Mesenchymal stem cell (in vitro differentiated cells and primary cell): ENCODE data around the gene UAP1L1.

Experiments
- DNase-seq: peaks from one replicate; pipeline ENCODE4 v3.0.0-alpha.2; 2013
- H2AFZ ChIP-seq: one replicate; pipeline ENCODE4 v1.6.1; 2013; ENCODE audit warnings: low read depth, mild to moderate bottlenecking, control low read depth, inconsistent platforms, low read length, moderate library complexity
- H2AK5ac ChIP-seq: 2 replicates; pipeline ENCODE4 v1.6.1; 2013; ENCODE audit warnings: low read length, moderate library complexity, mild to moderate bottlenecking, inconsistent platforms; ENCODE audit not compliant: severe bottlenecking
- H2BK120ac ChIP-seq: one replicate; pipeline ENCODE4 v1.6.1; 2013; ENCODE audit warnings: low read depth, mild to moderate bottlenecking, inconsistent platforms, low read length, moderate library complexity
- H2BK12ac ChIP-seq, 2 experiments: one replicate each; pipeline ENCODE4 v1.6.1; 2013; ENCODE audit warnings: inconsistent platforms in 2 of 2, low read length in 2 of 2, mild to moderate bottlenecking in 2 of 2, moderate library complexity in 2 of 2, control low read depth in 1 of 2
- H2BK15ac ChIP-seq: one replicate; pipeline ENCODE4 v1.6.1; 2013; ENCODE audit warnings: mild to moderate bottlenecking, low read depth, inconsistent platforms; ENCODE audit not compliant: poor library complexity, severe bottlenecking
- H2BK5ac ChIP-seq: 2 replicates; pipeline ENCODE4 v1.6.1; 2013; ENCODE audit warnings: low read depth, mild to moderate bottlenecking, low read length, control low read depth, inconsistent platforms; ENCODE audit not compliant: poor library complexity, severe bottlenecking
- H3K14ac ChIP-seq, 2 experiments: one replicate each; pipeline ENCODE4 v1.6.1; 2013; ENCODE audit warnings: inconsistent platforms in 2 of 2, low read length in 2 of 2, control low read depth in 1 of 2, mild to moderate bottlenecking in 1 of 2, moderate library complexity in 1 of 2
- H3K18ac ChIP-seq, 2 experiments: one replicate each; pipeline ENCODE4 v1.6.1; 2013; ENCODE audit warnings: inconsistent platforms in 2 of 2, low read length in 2 of 2, control low read depth in 1 of 2, low read depth in 1 of 2, mild to moderate bottlenecking in 1 of 2
- H3K23ac ChIP-seq, 2 experiments: one replicate each; pipeline ENCODE4 v1.6.1; 2013; ENCODE audit warnings: inconsistent platforms in 2 of 2, low read length in 2 of 2, mild to moderate bottlenecking in 2 of 2, moderate library complexity in 2 of 2, control low read depth in 1 of 2
- H3K27ac ChIP-seq: 2 replicates; pipeline ENCODE4 v1.5.1; 2013; ENCODE audit warnings: mild to moderate bottlenecking, moderate library complexity, low read length, control low read depth, inconsistent platforms; ENCODE audit not compliant: poor library complexity, severe bottlenecking
- H3K27me3 ChIP-seq, 2 experiments: 2 replicates each; pipeline versions ENCODE4 v1.6.1 to v1.7.0; 2013; ENCODE audit warnings: low read length in 2 of 2, mild to moderate bottlenecking in 2 of 2, moderate library complexity in 2 of 2, control low read depth in 1 of 2, inconsistent platforms in 1 of 2; ENCODE audit not compliant: control insufficient read depth in 1 of 2, insufficient read depth in 1 of 2
- H3K36me3 ChIP-seq, 2 experiments: 2 replicates each; pipeline versions ENCODE4 v1.6.1 to v1.7.0; 2013; ENCODE audit warnings: low read length in 2 of 2, control low read depth in 1 of 2, inconsistent platforms in 1 of 2, low read depth in 1 of 2, mild to moderate bottlenecking in 1 of 2; ENCODE audit not compliant: insufficient read depth in 2 of 2, control insufficient read depth in 1 of 2
- H3K4ac ChIP-seq, 2 experiments: one replicate each; pipeline ENCODE4 v1.6.1; 2013; ENCODE audit warnings: inconsistent platforms in 2 of 2, low read length in 2 of 2, mild to moderate bottlenecking in 2 of 2, moderate library complexity in 2 of 2, control low read depth in 1 of 2, low read depth in 1 of 2
- H3K4me1 ChIP-seq: 2 replicates; pipeline ENCODE4 v1.6.1; 2013; ENCODE audit warnings: low read depth, low read length, control low read depth; ENCODE audit not compliant: control insufficient read depth, insufficient read depth
- H3K4me2 ChIP-seq: 2 replicates; pipeline ENCODE4 v1.6.1; 2013; ENCODE audit warnings: low read length, mild to moderate bottlenecking, inconsistent platforms; ENCODE audit not compliant: poor library complexity, severe bottlenecking
- H3K4me3 ChIP-seq, 2 experiments: 2 replicates each; pipeline versions ENCODE4 v1.5.1 to v1.7.0; 2013; ENCODE audit warnings: low read length in 2 of 2, mild to moderate bottlenecking in 2 of 2, control low read depth in 1 of 2, low read depth in 1 of 2; ENCODE audit not compliant: insufficient read depth in 1 of 2
- H3K79me1 ChIP-seq: replicated peaks from 2 replicates; pipeline ENCODE4 v1.6.1; 2013; ENCODE audit warnings: mild to moderate bottlenecking, control low read depth, low read length, inconsistent platforms; ENCODE audit not compliant: poor library complexity, severe bottlenecking
- H3K9ac ChIP-seq: 2 replicates; pipeline ENCODE4 v1.7.0; 2013; ENCODE audit warnings: mild to moderate bottlenecking, low read length, moderate library complexity
- H3K9me3 ChIP-seq: 2 replicates; pipeline ENCODE4 v1.7.0; 2013; ENCODE audit warnings: mild to moderate bottlenecking, low read length; ENCODE audit not compliant: control insufficient read depth
- H4K8ac ChIP-seq: one replicate; pipeline ENCODE4 v1.6.1; 2013; ENCODE audit warnings: inconsistent platforms, mild to moderate bottlenecking, low read length, moderate library complexity
- H4K91ac ChIP-seq: one replicate; pipeline ENCODE4 v1.6.1; 2013; ENCODE audit warnings: mild to moderate bottlenecking, low read length, inconsistent platforms
- WGBS: methylation state at CpG from one replicate; pipeline ENCODE4 v1.1.7; 2013; ENCODE audit warnings: mixed read lengths; 5-methylcytosine and 5-hydroxymethylcytosine counted together

UAP1L1 gene

DNA sequence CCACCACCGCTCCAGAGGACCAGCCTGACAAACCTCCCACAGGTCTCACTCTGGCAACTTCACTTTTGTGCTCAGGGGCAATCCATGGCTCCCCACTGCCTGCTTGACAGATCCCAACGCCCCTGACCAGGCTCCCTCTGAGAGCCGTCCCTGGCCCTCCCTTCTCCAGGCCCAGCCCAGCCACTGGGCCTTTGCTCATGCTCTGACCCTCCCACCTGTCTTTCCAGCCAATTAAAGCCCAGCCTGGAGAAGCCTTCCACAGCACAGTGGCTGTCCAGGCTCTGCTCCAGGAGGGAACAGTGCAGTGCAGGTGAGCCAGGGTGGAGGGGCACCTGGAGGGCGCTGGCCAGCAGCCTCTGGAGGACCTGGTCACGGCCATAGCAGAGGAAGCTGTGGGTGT lies 26.7 kb upstream of the UAP1L1 start:
- H2AFZ ChIP-seq: no peak overlapping the region
- no peak overlapping the region for H2BK120ac ChIP-seq
- H4K91ac ChIP-seq: no peak overlapping the region
- H2BK12ac ChIP-seq: no peak overlapping the region
- H2BK5ac ChIP-seq: no peak overlapping the region
- no peaks in the 10 kb centered on the region for H3K9me3 ChIP-seq
- peaks cover 24% of the 10 kb centered on the region for H3K4me1 ChIP-seq
- H3K23ac ChIP-seq: no peak overlapping the region
- no peak overlapping the region for H2AK5ac ChIP-seq
- no peak overlapping the region for H2BK15ac ChIP-seq
- WGBS: 77% methylated on average over 5 of the region's 5 CpGs
- no peaks in the 10 kb centered on the region for H3K79me1 ChIP-seq
- H3K4me2 ChIP-seq: no peak overlapping the region
- H3K4me3 ChIP-seq: no peak overlapping the region
- H3K27ac ChIP-seq: no peak overlapping the region
- H3K9ac ChIP-seq: no peak overlapping the region
- H4K8ac ChIP-seq: no peak overlapping the region
- H3K27me3 ChIP-seq: peaks cover 80 to 82% of the 10 kb centered on the region in 2 experiments
- no peak overlapping the region for H3K18ac ChIP-seq
- H3K36me3 ChIP-seq: no peaks in the 10 kb centered on the region
- DNase-seq: no peak
- no peak overlapping the region for H3K14ac ChIP-seq
- no peak overlapping the region for H3K4ac ChIP-seq

DNA sequence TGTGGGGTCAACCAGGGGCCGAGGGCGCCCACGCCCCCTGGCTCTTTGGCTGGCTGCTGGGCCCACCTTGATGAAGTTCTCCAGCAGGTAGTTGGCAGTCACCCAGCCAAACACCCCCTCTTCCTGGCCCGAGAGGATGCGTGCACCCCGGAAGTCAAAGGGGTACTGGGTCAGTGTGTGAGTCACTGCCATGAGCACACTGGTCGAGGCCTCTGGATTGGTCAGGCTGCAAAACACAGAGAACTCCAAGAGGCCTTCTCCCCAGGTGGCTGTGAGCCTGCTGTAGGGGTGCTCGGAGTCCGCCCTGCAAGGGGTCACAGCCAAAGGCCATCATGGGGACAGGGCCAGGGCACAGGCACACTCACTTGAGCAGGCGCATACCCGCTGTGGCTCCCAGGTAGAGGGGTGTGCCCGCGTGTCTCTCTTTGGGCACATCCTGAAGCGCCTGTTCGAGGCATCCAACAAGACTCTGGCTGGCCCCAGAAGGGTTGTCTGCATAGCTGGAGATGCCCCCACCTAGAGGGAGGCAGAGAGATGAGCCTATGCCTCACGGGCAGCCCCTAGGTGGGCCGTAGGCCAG lies 26.1 kb upstream of the UAP1L1 start:
- WGBS: 93% methylated on average over 17 of the region's 17 CpGs
- Histone ChIP-seq H3K18ac (no peak overlapping the region), H3K9ac (no peak overlapping the region)

DNA sequence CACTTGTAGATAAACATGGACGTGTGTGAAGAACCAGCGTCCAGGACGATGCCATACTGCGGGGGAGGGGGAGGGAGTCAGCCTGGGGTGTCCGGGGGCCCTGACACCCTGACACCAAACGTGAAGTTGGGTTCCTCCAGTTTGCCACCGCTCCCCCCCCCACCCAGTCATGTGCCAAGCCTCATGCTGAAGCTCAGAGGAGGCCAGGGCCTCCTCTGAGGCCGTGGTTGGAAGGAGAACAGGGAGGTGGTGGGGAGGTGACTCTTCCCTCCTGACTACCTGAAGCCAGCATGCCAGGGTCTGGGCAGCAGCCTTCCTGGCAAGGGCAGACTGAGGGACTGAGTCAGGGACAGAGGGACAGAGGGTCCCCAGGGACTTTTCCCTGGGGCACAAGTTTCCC lies 25.0 kb upstream of the UAP1L1 start:
- no peak for DNase-seq
- Histone ChIP-seq H3K14ac (no peak overlapping the region), H3K4ac (no peak overlapping the region), H2AFZ (no peak overlapping the region), H3K18ac (no peak overlapping the region), H4K8ac (no peak overlapping the region), H2BK5ac (no peak overlapping the region), H3K36me3 (no peaks in the 10 kb centered on the region), H3K4me3 (no peak overlapping the region), H3K23ac (no peak overlapping the region), H3K4me1 (peaks cover 19% of the 10 kb centered on the region), H2AK5ac (no peak overlapping the region), H3K27me3 (peaks cover 81 to 84% of the 10 kb centered on the region in 2 experiments), H2BK120ac (no peak overlapping the region), H3K79me1 (no peaks in the 10 kb centered on the region), H3K4me2 (no peak overlapping the region), H2BK12ac (no peak overlapping the region), H3K27ac (no peak overlapping the region), H3K9me3 (no peaks in the 10 kb centered on the region), H2BK15ac (no peak overlapping the region), H3K9ac (no peak overlapping the region), H4K91ac (peak overlapping the region; percentile 45)
- WGBS: 100% methylated on average over 2 of the region's 8 CpGs

More for the DNA sequence above, 26.1 kb upstream of the UAP1L1 start:
- H3K79me1 ChIP-seq: no peaks in the 10 kb centered on the region
- no peak overlapping the region for H3K4me2 ChIP-seq
- H3K27ac ChIP-seq: no peak overlapping the region
- H3K27me3 ChIP-seq: peaks cover 86 to 87% of the 10 kb centered on the region in 2 experiments
- no peak overlapping the region for H2AFZ ChIP-seq
- H2AK5ac ChIP-seq: no peak overlapping the region
- H2BK120ac ChIP-seq: no peak overlapping the region
- no peak overlapping the region for H3K4me3 ChIP-seq
- H4K8ac ChIP-seq: no peak overlapping the region
- H2BK5ac ChIP-seq: no peak overlapping the region
- peaks cover 19% of the 10 kb centered on the region for H3K4me1 ChIP-seq
- H2BK15ac ChIP-seq: no peak overlapping the region
- H3K9me3 ChIP-seq: no peaks in the 10 kb centered on the region
- H4K91ac ChIP-seq: no peak overlapping the region
- DNase-seq: no peak
- H3K36me3 ChIP-seq: no peaks in the 10 kb centered on the region
- H3K23ac ChIP-seq: no peak overlapping the region
- H3K14ac ChIP-seq: no peak overlapping the region
- no peak overlapping the region for H3K4ac ChIP-seq
- H2BK12ac ChIP-seq: no peak overlapping the region

DNA sequence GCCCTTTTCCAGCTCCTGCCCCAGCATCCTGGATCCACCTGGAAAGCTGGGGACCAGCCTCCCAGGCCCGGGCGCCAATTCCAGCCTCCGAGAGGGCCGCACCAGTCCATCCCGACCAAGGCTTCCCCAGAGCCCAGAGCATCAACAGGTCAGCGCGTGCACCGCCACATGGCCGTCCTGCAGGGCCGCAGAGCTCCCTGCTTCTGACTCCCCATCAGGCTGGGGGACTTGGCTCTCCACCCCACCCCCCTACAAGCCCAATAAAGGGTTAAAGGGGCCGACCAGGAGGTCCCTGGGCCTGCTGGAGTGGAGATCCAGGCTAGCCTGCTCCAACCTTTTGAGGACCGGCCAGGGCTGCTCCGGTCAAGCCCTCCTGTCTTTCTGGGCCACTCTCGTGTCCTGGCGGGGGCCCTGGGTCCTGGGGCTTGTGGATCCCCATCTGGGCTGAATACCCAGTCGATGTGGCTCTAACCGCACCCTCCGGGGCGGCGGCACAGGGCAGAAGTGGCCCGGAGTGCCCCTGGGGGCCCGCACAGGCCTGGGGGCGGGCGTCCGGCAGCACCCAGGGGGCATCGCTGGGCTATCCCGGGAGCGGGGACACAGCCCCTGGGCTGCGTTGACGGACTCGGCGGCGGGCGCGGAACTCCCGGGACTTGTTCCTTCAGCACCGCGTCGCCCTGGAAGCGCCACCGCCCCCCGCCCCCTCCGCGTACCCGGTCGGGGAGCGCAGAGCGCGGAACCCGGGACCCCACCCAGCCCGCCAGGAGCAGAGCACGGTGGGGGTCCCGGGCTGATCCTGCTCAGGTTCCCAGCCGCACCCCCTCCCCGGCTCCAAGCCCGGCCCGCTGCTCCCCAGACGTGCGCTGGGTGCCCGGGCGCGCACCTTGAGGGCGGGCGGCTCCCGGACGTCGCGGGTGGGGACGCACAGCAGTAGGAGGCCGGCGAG lies 24.0 kb upstream of the UAP1L1 start:
- Histone ChIP-seq H3K23ac (no peak overlapping the region), H4K8ac (no peak overlapping the region)
- 10% methylated on average over 55 of the region's 71 CpGs for WGBS

More for the DNA sequence above, 24.0 kb upstream of the UAP1L1 start:
- Histone ChIP-seq H3K4me3 (no peak overlapping the region), H3K9ac (no peak overlapping the region), H2BK15ac (no peak overlapping the region), H3K79me1 (no peaks in the 10 kb centered on the region), H4K91ac (no peak overlapping the region), H2BK12ac (no peak overlapping the region), H2AFZ (no peak overlapping the region), H3K9me3 (no peaks in the 10 kb centered on the region), H3K14ac (no peak overlapping the region), H2BK120ac (no peak overlapping the region), H3K4me2 (peak overlapping the region; percentile 57), H3K18ac (no peak overlapping the region), H3K4ac (no peak overlapping the region), H2AK5ac (no peak overlapping the region), H2BK5ac (no peak overlapping the region), H3K27me3 (peaks cover 71 to 79% of the 10 kb centered on the region in 2 experiments), H3K36me3 (no peaks in the 10 kb centered on the region), H3K27ac (no peak overlapping the region), H3K4me1 (peaks cover 21% of the 10 kb centered on the region)
- DNase-seq: no peak
